ENCODE results near the gene FYB1. TPM values are rescaled to one million over a fixed set of nuclear protein-coding genes. Genes with fewer than 3 reads are reported as not detected.

FYB1 gene
- total RNA-seq, 1 experiment from 2014 or later, result 1.3 TPM

DNA sequence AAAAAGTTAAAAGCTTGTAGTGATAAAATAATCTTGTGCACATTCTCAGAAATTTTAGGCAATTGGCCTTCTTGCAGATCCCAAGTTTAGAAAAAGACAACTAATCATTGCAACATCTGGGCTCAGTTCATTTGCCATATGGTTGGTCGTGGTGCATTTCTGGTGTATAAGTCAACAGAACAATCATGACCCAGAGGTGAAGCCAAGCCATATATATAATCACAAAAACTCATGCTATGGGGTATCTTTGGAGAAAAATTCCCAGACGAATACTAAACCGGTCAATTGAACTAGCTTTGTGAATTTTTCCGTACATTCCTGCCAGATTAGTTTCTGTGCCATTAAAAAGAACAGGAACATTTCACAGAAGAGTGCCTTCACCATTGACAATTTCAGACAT is 50.3 kb downstream of the FYB1 start:
- POLR2A ChIA-PET, result no interaction called here
- no peak overlapping the region for H3K27ac Mint-ChIP-seq (ENCODE audit: unreplicated experiment)
- CTCF ChIA-PET, result no interaction called here
- H3K27me3 Mint-ChIP-seq (ENCODE audit: insufficient read depth, unreplicated experiment), result no peaks in the 10 kb centered on the region
- no peak for DNase-seq
- Histone ChIP-seq H3K36me3 (ENCODE audit: control insufficient read depth, insufficient read depth, low read length) (no peaks in the 10 kb centered on the region), H3K9me3 (peaks cover 4% of the 10 kb centered on the region; the same call in 1 of the 2 replicates), H3K4me3 (ENCODE audit: low read depth, low read length) (no peak overlapping the region), H3K4me1 (peaks cover 22% of the 10 kb centered on the region), H3K27me3 (replicated peaks; ENCODE audit: control insufficient read depth, insufficient read depth, low read length) (no peaks in the 10 kb centered on the region)
- no peaks in the 10 kb centered on the region for H3K36me3 Mint-ChIP-seq (ENCODE audit: insufficient read depth, unreplicated experiment)
- H3K4me3 Mint-ChIP-seq (ENCODE audit: unreplicated experiment), result no peak overlapping the region
- intact Hi-C loops (cut with micrococcal nuclease; ENCODE audit: unreplicated experiment), result no loop called here
- no peaks in the 10 kb centered on the region for H3K9me3 Mint-ChIP-seq (ENCODE audit: unreplicated experiment)
- TF ChIP-seq, protein P1, sequence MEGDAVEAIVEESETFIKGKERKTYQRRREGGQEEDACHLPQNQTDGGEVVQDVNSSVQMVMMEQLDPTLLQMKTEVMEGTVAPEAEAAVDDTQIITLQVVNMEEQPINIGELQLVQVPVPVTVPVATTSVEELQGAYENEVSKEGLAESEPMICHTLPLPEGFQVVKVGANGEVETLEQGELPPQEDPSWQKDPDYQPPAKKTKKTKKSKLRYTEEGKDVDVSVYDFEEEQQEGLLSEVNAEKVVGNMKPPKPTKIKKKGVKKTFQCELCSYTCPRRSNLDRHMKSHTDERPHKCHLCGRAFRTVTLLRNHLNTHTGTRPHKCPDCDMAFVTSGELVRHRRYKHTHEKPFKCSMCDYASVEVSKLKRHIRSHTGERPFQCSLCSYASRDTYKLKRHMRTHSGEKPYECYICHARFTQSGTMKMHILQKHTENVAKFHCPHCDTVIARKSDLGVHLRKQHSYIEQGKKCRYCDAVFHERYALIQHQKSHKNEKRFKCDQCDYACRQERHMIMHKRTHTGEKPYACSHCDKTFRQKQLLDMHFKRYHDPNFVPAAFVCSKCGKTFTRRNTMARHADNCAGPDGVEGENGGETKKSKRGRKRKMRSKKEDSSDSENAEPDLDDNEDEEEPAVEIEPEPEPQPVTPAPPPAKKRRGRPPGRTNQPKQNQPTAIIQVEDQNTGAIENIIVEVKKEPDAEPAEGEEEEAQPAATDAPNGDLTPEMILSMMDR (IDR thresholded peaks at IDR 0.05; ENCODE audit: insufficient read depth in 1 of 2, low read depth in 1 of 2, low read length in 1 of 2, severe bottlenecking in 1 of 2, unreplicated experiment in 1 of 2), result no peak
- BruUV-seq (replicated peaks), result no TSS peak
- peaks cover 24% of the 10 kb centered on the region for H3K4me1 Mint-ChIP-seq (ENCODE audit: low read depth, unreplicated experiment)

DNA sequence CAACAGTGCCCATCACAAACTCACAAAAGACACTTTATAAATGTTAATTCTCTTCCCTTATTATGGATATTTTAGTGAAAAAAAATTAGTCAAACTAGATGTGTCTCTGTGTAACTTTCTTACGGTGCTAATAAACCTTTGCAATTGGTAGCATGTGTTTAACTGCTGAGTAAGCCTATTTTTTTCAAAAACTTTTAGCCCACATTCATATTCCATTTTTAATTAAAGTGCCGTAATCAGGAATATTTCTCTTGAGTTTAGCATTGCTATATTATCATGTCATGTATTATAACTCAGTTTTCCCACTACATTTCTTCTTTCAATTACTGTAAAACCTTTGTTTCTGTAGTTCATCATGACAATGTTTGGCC is 51.4 kb downstream of the FYB1 start:
- Histone ChIP-seq H3K36me3 (ENCODE audit: control insufficient read depth, insufficient read depth, low read length) (no peaks in the 10 kb centered on the region), H3K4me1 (peaks cover 15% of the 10 kb centered on the region), H3K4me3 (ENCODE audit: low read depth, low read length) (no peak overlapping the region), H3K27me3 (replicated peaks; ENCODE audit: control insufficient read depth, insufficient read depth, low read length) (no peaks in the 10 kb centered on the region), H3K9me3 (peaks cover under 1% of the 10 kb centered on the region; the same call in 1 of the 2 replicates)
- Mint-ChIP-seq H3K4me3 (ENCODE audit: unreplicated experiment) (no peak overlapping the region), H3K4me1 (ENCODE audit: low read depth, unreplicated experiment) (peaks cover 18% of the 10 kb centered on the region), H3K27ac (ENCODE audit: unreplicated experiment) (no peak overlapping the region), H3K9me3 (ENCODE audit: unreplicated experiment) (no peaks in the 10 kb centered on the region), H3K27me3 (ENCODE audit: insufficient read depth, unreplicated experiment) (no peaks in the 10 kb centered on the region), H3K36me3 (ENCODE audit: insufficient read depth, unreplicated experiment) (no peaks in the 10 kb centered on the region)
- DNase-seq, result no peak
- BruUV-seq (replicated peaks), result no TSS peak
- ChIA-PET CTCF (no interaction called here), POLR2A (no interaction called here)
- intact Hi-C loops (cut with micrococcal nuclease; ENCODE audit: unreplicated experiment), result no loop called here
- TF ChIP-seq, protein P1 (IDR thresholded peaks at IDR 0.05; ENCODE audit: insufficient read depth in 1 of 2, low read depth in 1 of 2, low read length in 1 of 2, severe bottlenecking in 1 of 2, unreplicated experiment in 1 of 2), result no peak

DNA sequence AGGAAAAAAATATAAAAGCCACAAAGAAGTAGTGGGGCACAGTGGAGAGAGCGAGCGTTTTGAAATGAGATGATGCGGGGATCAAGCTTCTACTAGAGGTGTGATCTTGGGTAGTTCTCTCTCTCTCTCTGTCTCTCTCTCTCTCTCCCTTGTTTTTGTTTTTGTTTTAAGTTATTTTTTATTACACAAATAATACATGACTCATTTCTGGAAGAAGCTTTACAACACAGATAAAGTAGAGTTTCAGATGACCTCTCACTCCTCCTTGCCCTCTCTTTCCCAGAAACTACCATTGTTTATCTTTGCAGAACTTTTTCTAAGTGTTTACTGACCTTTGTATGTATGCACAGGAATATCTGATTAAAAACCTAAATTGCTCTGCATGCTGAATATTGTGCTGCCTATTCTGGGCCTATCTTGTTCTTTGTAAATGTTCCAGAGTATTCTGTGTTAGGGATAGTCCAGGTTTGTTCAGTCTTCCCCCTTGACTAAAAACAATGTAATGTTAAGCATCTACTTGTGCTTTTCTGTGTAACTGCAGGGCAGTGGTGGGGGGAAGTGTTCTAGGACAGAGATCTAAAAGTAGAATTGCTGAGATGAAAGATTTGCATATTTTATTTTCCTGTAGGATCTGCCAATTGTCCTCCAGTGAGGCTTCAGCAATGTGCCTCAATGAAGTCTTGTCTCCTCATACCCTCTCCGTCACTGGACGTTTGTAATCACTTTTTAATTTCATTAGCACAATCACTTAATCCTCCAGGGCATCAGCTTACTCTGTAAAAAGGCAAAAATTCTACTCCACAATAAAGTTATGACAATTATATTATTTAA is 52.0 kb downstream of the FYB1 start:
- no peak overlapping the region for H3K27ac Mint-ChIP-seq (ENCODE audit: unreplicated experiment)

More for the DNA sequence above, 52.0 kb downstream of the FYB1 start:
- Histone ChIP-seq H3K9me3 (no peaks in the 10 kb centered on the region), H3K27me3 (replicated peaks; ENCODE audit: control insufficient read depth, insufficient read depth, low read length) (no peaks in the 10 kb centered on the region), H3K4me3 (ENCODE audit: low read depth, low read length) (no peak overlapping the region), H3K36me3 (ENCODE audit: control insufficient read depth, insufficient read depth, low read length) (no peaks in the 10 kb centered on the region), H3K4me1 (peaks cover 15% of the 10 kb centered on the region)
- BruUV-seq (replicated peaks), result no TSS peak
- CTCF ChIA-PET, result no interaction called here
- H3K36me3 Mint-ChIP-seq (ENCODE audit: insufficient read depth, unreplicated experiment), result no peaks in the 10 kb centered on the region
- intact Hi-C loops (cut with micrococcal nuclease; ENCODE audit: unreplicated experiment), result no loop called here
- H3K27me3 Mint-ChIP-seq (ENCODE audit: insufficient read depth, unreplicated experiment), result no peaks in the 10 kb centered on the region
- H3K9me3 Mint-ChIP-seq (ENCODE audit: unreplicated experiment), result no peaks in the 10 kb centered on the region
- POLR2A ChIA-PET, result no interaction called here
- peaks cover 18% of the 10 kb centered on the region for H3K4me1 Mint-ChIP-seq (ENCODE audit: low read depth, unreplicated experiment)
- TF ChIP-seq, protein P1 (IDR thresholded peaks at IDR 0.05; ENCODE audit: insufficient read depth in 1 of 2, low read depth in 1 of 2, low read length in 1 of 2, severe bottlenecking in 1 of 2, unreplicated experiment in 1 of 2), result no peak
- H3K4me3 Mint-ChIP-seq (ENCODE audit: unreplicated experiment), result no peak overlapping the region
- DNase-seq, result no peak

Measured in Caco-2 (cell line).